Endodermal cell (in vitro differentiated cells): Measurements from ENCODE around the gene MTSS2. TPM values are rescaled to one million over a fixed set of nuclear protein-coding genes. Genes with fewer than 3 reads are reported as not detected.

Experiments
- DNase-seq: peaks from one replicate; pipeline ENCODE4 v3.0.0-alpha.2; 2017
- H3K27ac ChIP-seq: 2 replicates; pipeline ENCODE4 v1.5.1; 2013; ENCODE audit warnings: mild to moderate bottlenecking, low read depth, low read length, moderate library complexity
- H3K27me3 ChIP-seq: 2 replicates; pipeline ENCODE4 v1.6.1; 2013; ENCODE audit warnings: mild to moderate bottlenecking, low read length, moderate library complexity; ENCODE audit not compliant: insufficient read depth, control insufficient read depth, poor library complexity, severe bottlenecking
- H3K36me3 ChIP-seq: 2 replicates; pipeline ENCODE4 v1.7.0; 2013; ENCODE audit warnings: mild to moderate bottlenecking, low read length, moderate library complexity; ENCODE audit not compliant: control insufficient read depth, insufficient read depth
- H3K4me1 ChIP-seq: one replicate; pipeline ENCODE4 v1.7.0; 2013; ENCODE audit warnings: low read length; ENCODE audit not compliant: control insufficient read depth, insufficient read depth
- H3K4me3 ChIP-seq: 2 replicates; pipeline ENCODE4 v1.5.1; 2013; ENCODE audit warnings: mild to moderate bottlenecking, low read length, moderate library complexity
- H3K9ac ChIP-seq: 2 replicates; pipeline ENCODE4 v1.6.1; 2013; ENCODE audit warnings: mild to moderate bottlenecking, low read length, moderate library complexity; ENCODE audit not compliant: poor library complexity, severe bottlenecking; ENCODE audit errors: extremely low read depth
- H3K9me3 ChIP-seq: 2 replicates; pipeline ENCODE4 v1.6.1; 2013; ENCODE audit warnings: mild to moderate bottlenecking, low read length, moderate library complexity; ENCODE audit not compliant: control insufficient read depth
- H3K27ac Mint-ChIP-seq: 2 replicates; pipeline ENCODE4 v1.8.0; 2020; ENCODE audit warnings: mixed read lengths
- H3K27me3 Mint-ChIP-seq: 2 replicates; pipeline ENCODE4 v1.8.0; 2021; ENCODE audit warnings: mild to moderate bottlenecking, mixed read lengths; ENCODE audit not compliant: insufficient read depth
- H3K36me3 Mint-ChIP-seq: 2 replicates; pipeline ENCODE4 v1.8.0; 2020; ENCODE audit warnings: low read depth, mixed read lengths
- H3K4me1 Mint-ChIP-seq: 2 replicates; pipeline ENCODE4 v1.8.0; 2020; ENCODE audit warnings: mixed read lengths
- H3K4me3 Mint-ChIP-seq: 2 replicates; pipeline ENCODE4 v1.8.0; 2020; ENCODE audit warnings: mild to moderate bottlenecking, moderate library complexity, mixed read lengths
- H3K9me3 Mint-ChIP-seq: 2 replicates; pipeline ENCODE4 v1.8.0; 2020; ENCODE audit warnings: mild to moderate bottlenecking, mixed read lengths
- WGBS, 2 experiments: methylation state at CpG; one replicate each; pipeline versions ENCODE4 v1.1.5 to v1.1.7; 2013; ENCODE audit warnings: missing lambda C conversion rate in 2 of 2, mixed read lengths in 1 of 2; ENCODE audit not compliant: insufficient coverage in 1 of 2, insufficient read length in 1 of 2; 5-methylcytosine and 5-hydroxymethylcytosine counted together
- total RNA-seq, 2 donors: library from RNA; stranded (reverse); fragmentation: NEBNext Ultra II Directional in 1 of 2; extraction: Animal tissue kit (Norgen Biotek cat#: 25700) in 1 of 2; gene quantifications; 2 replicates in 1 of 2; 3 replicates in 1 of 2; pipeline ENCODE4 v1.2.1, GENCODE V29; 2021
- TF ChIP-seq, protein P1 (sequence below): fragments of 200-600 bp; sonication (generic); conservative IDR thresholded peaks from 2 replicates; pipeline ENCODE4 v1.5.0; 2021; ENCODE audit warnings: antibody characterized with exemption, mild to moderate bottlenecking

The MTSS2 gene
- total RNA-seq, 2 donors from 2014 or later = 23.4 to 24.0 TPM

DNA sequence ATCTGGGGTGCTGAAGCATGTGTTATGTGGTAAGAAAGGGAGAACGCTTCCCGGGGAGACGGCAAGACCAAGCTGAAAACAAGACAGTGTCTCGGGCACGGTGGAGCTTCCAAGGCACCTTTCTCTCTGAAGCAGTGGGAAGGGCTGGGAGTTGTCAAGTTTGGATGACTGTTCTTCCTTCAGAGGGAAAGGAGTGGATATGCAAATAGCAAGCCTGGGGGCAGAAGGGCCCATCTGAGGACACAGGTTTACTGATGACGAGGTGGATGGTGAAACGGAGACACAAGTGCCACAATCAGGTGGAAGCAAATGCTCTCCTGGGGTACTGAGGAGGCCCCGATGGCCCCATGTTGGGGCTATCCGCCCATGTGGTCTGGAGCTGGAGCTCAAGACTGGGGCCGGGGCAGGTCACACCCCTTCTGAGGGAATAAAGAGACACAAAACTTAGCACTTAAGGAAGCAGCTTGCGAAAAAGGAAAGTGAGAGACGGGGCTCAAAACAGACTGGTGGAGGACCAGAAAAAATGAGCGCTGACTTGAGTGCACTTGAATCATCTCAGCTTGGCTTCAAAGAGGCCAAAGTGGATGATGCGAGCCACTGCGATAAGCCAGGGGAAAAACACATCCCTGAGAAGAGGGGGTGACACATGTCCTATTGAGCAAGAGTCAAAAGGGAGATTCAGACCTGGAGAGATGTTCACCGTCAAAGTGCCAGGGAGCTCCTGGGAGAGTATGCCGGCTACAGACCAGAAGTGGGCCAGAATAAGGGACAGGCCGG, 34.8 kb upstream of the MTSS2 start:
- no peak overlapping the region for H3K27ac Mint-ChIP-seq

DNA sequence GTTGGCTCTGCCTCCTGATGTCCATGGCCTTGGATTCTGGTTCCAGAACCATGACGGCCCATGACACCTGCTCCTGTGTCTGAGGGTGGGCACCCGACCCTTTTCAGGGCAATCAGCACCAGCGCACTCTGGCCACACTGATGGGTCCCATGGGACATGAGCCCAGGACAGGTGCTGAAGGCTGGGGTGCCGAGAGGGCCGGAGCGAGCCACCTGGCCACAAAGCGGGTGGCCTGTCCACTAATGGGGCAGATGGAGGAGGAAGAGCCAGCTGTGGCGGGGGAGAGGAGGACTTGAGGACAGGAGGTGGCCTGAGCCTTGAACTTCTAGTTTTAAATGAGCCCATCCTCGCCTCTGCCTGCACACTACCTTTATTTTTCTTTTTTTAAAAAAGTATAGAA, 31.2 kb upstream of the MTSS2 start:
- Histone ChIP-seq H3K4me3 (no peak overlapping the region), H3K27ac (no peak overlapping the region), H3K27me3 (no peaks in the 10 kb centered on the region), H3K9ac (no peak overlapping the region), H3K36me3 (no peaks in the 10 kb centered on the region), H3K9me3 (peaks cover 7% of the 10 kb centered on the region), H3K4me1 (no peaks in the 10 kb centered on the region)
- H3K36me3 Mint-ChIP-seq = peaks cover 33% of the 10 kb centered on the region
- peaks cover 7% of the 10 kb centered on the region for H3K9me3 Mint-ChIP-seq
- no peak for DNase-seq
- no peak overlapping the region for H3K4me3 Mint-ChIP-seq
- no peaks in the 10 kb centered on the region for H3K27me3 Mint-ChIP-seq
- peaks cover 13% of the 10 kb centered on the region for H3K4me1 Mint-ChIP-seq
- TF ChIP-seq, protein P1, sequence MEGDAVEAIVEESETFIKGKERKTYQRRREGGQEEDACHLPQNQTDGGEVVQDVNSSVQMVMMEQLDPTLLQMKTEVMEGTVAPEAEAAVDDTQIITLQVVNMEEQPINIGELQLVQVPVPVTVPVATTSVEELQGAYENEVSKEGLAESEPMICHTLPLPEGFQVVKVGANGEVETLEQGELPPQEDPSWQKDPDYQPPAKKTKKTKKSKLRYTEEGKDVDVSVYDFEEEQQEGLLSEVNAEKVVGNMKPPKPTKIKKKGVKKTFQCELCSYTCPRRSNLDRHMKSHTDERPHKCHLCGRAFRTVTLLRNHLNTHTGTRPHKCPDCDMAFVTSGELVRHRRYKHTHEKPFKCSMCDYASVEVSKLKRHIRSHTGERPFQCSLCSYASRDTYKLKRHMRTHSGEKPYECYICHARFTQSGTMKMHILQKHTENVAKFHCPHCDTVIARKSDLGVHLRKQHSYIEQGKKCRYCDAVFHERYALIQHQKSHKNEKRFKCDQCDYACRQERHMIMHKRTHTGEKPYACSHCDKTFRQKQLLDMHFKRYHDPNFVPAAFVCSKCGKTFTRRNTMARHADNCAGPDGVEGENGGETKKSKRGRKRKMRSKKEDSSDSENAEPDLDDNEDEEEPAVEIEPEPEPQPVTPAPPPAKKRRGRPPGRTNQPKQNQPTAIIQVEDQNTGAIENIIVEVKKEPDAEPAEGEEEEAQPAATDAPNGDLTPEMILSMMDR = no peak
- H3K27ac Mint-ChIP-seq = no peak overlapping the region
- WGBS, 2 experiments = 94% methylated on average over 8 of the region's 9 CpGs; no CpG with 5 or more reads in 1 of the 2 experiments

More for the DNA sequence above, 34.8 kb upstream of the MTSS2 start:
- H3K9me3 ChIP-seq = peaks cover 7% of the 10 kb centered on the region
- H3K9ac ChIP-seq = no peak overlapping the region
- H3K27me3 ChIP-seq = no peaks in the 10 kb centered on the region
- no peak for DNase-seq
- TF ChIP-seq, protein P1 = no peak
- H3K36me3 ChIP-seq = no peaks in the 10 kb centered on the region
- peaks cover 4% of the 10 kb centered on the region for H3K4me1 Mint-ChIP-seq
- 91 to 94% methylated on average over 14 to 18 of the region's 18 CpGs for WGBS, 2 experiments
- peaks cover 7% of the 10 kb centered on the region for H3K9me3 Mint-ChIP-seq
- no peak overlapping the region for H3K4me3 Mint-ChIP-seq
- H3K27me3 Mint-ChIP-seq = no peaks in the 10 kb centered on the region
- no peak overlapping the region for H3K4me3 ChIP-seq
- no peaks in the 10 kb centered on the region for H3K4me1 ChIP-seq
- H3K27ac ChIP-seq = no peak overlapping the region
- peaks cover 41% of the 10 kb centered on the region for H3K36me3 Mint-ChIP-seq

DNA sequence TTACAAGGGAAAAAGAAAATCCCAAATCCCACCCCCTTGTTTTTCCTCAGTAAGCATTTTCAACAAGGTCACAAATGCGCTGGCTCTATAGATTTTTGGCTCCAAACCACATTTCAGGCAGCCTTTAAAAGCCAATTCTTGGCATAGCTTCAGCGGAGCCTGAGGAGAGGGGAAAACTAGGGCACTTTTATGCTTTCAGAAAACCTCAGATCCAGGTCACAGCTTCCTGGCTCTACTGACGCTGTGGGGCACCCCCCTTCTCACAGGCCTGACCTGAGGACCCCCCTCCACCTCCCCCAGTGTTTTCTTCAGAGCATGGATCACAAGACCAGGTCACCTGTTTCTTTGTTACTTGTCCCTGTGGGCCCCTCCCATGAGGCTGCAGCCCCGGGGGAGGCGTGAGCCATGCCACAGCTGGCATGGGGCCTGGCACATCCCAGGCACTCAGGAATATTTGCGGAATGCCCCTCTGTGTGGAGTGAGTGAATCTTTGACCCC, 30.1 kb upstream of the MTSS2 start:
- no peak overlapping the region for H3K4me3 ChIP-seq
- H3K27me3 Mint-ChIP-seq = no peaks in the 10 kb centered on the region
- no peak overlapping the region for H3K4me3 Mint-ChIP-seq
- H3K9ac ChIP-seq = no peak overlapping the region
- TF ChIP-seq, protein P1 = no peak
- H3K9me3 Mint-ChIP-seq = peaks cover 7% of the 10 kb centered on the region
- peaks cover 13% of the 10 kb centered on the region for H3K4me1 Mint-ChIP-seq
- H3K4me1 ChIP-seq = no peaks in the 10 kb centered on the region
- H3K36me3 ChIP-seq = no peaks in the 10 kb centered on the region
- peaks cover 7% of the 10 kb centered on the region for H3K9me3 ChIP-seq
- no peaks in the 10 kb centered on the region for H3K27me3 ChIP-seq
- H3K36me3 Mint-ChIP-seq = peaks cover 24% of the 10 kb centered on the region
- H3K27ac Mint-ChIP-seq = no peak overlapping the region
- WGBS, 2 experiments = 90 to 98% methylated on average over 5 to 6 of the region's 6 CpGs
- DNase-seq = no peak
- H3K27ac ChIP-seq = no peak overlapping the region
